ENCODE results near the gene ESPN.

The ESPN gene

DNA sequence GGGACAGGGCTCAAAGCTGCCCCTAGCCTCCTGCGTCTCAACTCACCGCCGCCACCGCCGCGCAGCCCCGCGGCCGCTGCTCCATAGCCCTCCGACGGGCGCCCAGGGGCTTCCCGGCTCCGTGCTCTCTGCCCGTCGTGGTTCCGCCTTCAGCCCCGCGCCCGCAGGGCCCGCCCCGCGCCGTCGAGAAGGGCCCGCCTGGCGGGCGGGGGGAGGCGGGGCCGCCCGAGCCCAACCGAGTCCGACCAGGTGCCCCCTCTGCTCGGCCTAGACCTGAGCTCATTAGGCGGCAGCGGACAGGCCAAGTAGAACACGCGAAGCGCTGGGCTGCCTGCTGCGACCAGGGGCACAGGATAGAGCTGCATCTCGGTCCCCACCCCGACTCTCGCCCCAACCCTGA is 41.4 kb downstream of the ESPN start, which contains the start of gene TNFRSF25:
Gene TNFRSF25 (minus strand): TSS at position 151 of the 400 bp plus-strand sequence. CDS start 66 bp downstream, at position 85.
- H3K4me3 ChIP-seq (replicated peaks; ENCODE audit: low read depth, low read length): no peak within 1 kb of the TSS
- DNase-seq (ENCODE audit: extremely low read depth, low read depth): no peak
- TF ChIP-seq, protein P1, sequence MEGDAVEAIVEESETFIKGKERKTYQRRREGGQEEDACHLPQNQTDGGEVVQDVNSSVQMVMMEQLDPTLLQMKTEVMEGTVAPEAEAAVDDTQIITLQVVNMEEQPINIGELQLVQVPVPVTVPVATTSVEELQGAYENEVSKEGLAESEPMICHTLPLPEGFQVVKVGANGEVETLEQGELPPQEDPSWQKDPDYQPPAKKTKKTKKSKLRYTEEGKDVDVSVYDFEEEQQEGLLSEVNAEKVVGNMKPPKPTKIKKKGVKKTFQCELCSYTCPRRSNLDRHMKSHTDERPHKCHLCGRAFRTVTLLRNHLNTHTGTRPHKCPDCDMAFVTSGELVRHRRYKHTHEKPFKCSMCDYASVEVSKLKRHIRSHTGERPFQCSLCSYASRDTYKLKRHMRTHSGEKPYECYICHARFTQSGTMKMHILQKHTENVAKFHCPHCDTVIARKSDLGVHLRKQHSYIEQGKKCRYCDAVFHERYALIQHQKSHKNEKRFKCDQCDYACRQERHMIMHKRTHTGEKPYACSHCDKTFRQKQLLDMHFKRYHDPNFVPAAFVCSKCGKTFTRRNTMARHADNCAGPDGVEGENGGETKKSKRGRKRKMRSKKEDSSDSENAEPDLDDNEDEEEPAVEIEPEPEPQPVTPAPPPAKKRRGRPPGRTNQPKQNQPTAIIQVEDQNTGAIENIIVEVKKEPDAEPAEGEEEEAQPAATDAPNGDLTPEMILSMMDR (IDR thresholded peaks at IDR 0.05; ENCODE audit: low read depth, low read length, missing control alignments): no peak

DNA sequence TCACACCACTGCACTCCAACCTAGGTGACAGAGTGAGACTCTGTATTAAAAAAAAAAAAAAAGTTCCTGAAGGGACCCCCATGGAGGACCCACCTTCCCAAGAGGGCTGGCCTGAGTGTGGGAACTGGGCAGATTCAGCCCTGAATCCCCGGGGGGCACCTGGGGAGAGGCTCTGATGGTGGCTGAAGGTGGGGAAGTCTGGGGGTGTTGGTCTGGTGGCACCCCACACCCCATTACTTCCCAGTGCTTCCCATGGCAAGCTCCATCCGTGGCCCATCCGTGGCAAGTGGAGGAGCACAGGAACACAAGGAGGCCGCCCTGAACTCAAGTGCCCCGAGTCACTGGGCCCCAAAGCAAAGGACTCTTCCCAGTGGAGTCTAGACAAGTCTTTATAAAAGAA is 42.2 kb downstream of the ESPN start:
- no peak overlapping the region for H3K4me3 ChIP-seq (replicated peaks; ENCODE audit: low read depth, low read length)
- no peak for DNase-seq (ENCODE audit: extremely low read depth, low read depth)
- TF ChIP-seq, protein P1 (IDR thresholded peaks at IDR 0.05; ENCODE audit: low read depth, low read length, missing control alignments): no peak

DNA sequence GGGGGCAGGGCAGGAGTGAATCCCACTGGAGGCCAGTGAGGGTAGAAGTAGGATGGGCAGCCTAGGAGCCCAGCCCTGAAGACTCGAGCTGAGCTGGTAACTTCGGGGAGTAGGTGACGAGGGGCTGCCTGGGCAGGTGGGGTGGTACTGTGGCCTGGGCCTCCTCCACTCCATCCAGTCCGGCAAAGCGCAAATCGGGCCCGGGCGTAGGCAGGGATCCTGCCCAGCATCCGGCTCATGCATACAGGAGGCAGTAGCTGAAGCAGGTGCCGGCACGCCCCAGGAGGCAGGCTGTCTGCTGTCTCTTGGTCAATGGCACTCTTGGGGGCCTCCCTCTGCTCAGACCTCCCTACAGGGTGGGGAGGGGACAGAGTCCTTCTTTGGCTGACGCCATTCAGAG is 42.6 kb downstream of the ESPN start:
- H3K4me3 ChIP-seq (replicated peaks; ENCODE audit: low read depth, low read length): no peak overlapping the region
- TF ChIP-seq, protein P1 (IDR thresholded peaks at IDR 0.05; ENCODE audit: low read depth, low read length, missing control alignments): no peak
- DNase-seq (ENCODE audit: extremely low read depth, low read depth): no peak

DNA sequence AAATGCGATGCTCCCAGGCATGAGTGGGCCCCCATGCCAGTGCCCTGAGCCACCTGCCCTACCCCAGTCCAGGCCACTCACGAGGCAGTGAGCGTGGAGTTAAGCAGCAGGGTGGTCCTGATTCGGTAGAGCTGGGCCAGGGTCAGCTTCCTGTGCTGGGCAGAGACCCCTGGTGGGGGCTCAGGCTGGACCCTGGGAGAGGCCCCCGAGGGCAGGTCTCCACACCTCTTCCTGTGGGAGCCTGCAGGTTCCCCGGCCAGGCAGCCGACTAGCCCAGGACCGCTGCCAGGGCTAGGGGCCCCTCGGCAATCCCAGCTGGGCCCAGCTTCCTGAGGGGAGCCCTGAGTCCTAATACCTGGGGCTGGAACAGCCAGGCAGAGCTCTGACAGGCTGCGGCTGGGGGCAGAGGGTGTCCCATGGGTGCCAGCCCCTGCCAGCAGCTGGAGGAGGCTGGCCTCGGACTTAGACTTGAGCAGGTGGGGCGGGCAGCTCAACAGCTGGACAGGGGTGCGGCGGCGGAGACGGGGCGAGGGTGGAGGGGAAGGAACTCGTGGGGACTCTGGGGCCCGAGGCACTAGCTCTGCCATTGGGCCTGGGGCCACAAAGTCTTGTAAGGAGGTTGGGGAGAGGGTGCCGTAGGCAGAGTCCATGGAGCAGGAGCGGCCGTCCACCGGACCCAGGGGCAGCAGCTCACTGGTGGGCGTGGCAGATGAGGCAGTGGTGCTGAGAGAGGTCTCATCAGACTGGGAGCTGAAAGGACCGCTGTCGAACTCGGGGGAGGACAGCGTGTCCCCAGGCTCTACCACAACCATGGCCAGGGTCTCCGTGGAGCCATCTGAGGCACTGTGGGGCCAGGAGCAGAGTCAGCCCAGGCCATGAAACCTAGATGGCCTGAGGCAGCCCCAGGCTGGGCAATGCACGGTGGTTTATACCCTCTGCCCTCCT is 43.4 kb downstream of the ESPN start:
- TF ChIP-seq, protein P1 (IDR thresholded peaks at IDR 0.05; ENCODE audit: low read depth, low read length, missing control alignments): no peak
- DNase-seq (ENCODE audit: extremely low read depth, low read depth): no peak
- H3K4me3 ChIP-seq (replicated peaks; ENCODE audit: low read depth, low read length): no peak overlapping the region

DNA sequence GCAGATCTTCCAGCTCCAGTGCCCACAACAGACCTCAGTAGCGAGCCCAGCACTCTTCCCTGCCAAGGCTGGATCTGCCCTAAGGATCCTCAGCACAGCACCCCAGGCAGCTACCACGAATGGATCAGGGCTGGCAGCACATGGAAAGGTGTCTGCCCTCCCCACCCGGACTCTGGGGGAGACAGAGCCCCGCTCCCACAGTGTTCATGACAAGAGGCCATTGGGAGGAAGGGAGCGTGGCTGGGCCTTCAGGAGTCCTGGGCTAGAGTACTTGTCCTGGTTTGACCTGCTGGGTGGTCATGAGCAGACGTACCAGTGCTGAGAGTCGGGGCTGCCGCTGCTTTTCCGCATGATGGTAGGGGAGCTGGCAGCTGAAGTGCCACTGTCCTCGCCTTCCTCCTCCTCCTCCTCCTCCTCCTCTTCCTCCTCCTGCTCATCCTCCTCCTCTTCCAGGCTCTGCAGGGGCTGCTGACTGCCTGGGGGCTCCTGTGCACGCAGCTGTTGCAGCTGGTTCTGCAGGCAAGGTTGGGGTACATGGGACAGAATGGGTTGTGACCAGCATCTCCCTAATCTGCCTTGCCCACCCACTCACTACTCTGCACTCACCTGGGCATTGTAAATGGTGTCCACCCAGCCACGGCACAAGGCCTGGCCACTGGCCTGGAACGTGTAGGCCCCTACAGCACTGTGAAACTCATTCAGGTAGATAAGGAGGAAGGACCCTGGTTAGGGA is 44.3 kb downstream of the ESPN start:
- H3K4me3 ChIP-seq (replicated peaks; ENCODE audit: low read depth, low read length): no peak overlapping the region
- DNase-seq (ENCODE audit: extremely low read depth, low read depth): no peak
- TF ChIP-seq, protein P1 (IDR thresholded peaks at IDR 0.05; ENCODE audit: low read depth, low read length, missing control alignments): no peak

DNA sequence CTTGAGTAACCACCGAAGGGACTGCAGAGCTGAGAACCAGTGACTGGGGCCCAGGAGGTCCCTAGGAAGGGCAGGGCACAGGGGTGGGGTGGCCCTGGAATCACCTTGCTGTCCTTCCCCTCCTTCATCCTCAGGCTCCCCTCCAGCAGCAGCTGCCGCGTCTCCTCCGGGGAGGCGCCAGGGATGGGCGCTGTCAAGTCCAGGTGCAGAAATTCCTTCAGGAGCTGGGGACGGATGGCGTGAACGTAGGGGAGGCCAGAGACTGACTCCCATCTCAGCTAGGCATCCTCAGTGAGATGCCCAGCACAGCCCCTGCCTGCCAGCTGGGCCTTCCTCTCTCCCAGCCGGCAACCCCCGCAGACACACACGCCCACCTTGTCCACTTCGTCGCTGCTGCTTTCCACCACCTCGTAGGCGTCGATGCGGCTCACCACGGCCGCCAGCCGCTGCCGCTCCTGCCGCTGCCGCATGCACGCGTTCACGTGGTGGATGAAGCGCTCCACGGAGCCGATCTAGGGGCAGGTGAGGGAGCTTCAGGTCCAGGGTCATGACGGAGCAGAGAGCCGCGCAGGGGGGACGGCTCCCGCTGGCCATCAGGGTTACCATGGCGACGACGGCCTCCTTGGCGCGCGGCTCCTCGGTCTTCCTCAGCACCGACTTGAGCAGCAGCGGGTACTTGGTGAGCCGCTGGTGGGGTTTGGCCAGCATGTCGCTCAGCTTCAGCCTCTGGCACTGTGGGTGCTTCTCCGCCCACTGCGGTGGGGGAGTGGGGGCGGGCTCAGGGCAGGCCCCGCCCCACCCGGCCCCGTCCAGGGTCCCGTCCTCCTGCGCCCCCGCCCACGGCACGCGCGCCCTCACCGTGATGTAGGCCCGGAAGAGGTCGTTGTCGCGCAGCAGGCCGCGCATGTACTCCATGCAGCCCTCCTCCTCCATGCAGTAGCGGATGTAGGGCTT is 45.8 kb downstream of the ESPN start:
- TF ChIP-seq, protein P1 (IDR thresholded peaks at IDR 0.05; ENCODE audit: low read depth, low read length, missing control alignments): no peak
- no peak overlapping the region for H3K4me3 ChIP-seq (replicated peaks; ENCODE audit: low read depth, low read length)
- DNase-seq (ENCODE audit: extremely low read depth, low read depth): no peak
